Esophagus (tissue), 2 donors: ENCODE measurements around the gene B4GALT1. TPM values are rescaled to one million over a fixed set of nuclear protein-coding genes. Genes with fewer than 3 reads are reported as not detected.
"Not testable (repeated sequence)": the region's sequence is repeated elsewhere in the genome, so short reads cannot be mapped to it uniquely, and the experiment has no call there.

Experiments used
- H3K27ac ChIP-seq, 2 donors: one replicate each; pipeline ENCODE4 v1.5.1; 2013; ENCODE audit warnings: low read depth in 2 of 2, mild to moderate bottlenecking in 2 of 2, inconsistent platforms in 1 of 2, low read length in 1 of 2, moderate library complexity in 1 of 2
- H3K27me3 ChIP-seq, 2 donors: one replicate each; pipeline ENCODE4 v1.6.1; 2013; ENCODE audit warnings: low read length in 2 of 2, control low read depth in 1 of 2, mild to moderate bottlenecking in 1 of 2; ENCODE audit not compliant: insufficient read depth in 2 of 2, control insufficient read depth in 1 of 2
- H3K36me3 ChIP-seq, 2 donors: one replicate each; pipeline ENCODE4 v1.6.1; 2013; ENCODE audit warnings: low read length in 1 of 2; ENCODE audit not compliant: control insufficient read depth in 2 of 2, insufficient read depth in 2 of 2
- H3K4me1 ChIP-seq, 2 donors: one replicate each; pipeline ENCODE4 v1.6.1; 2013; ENCODE audit warnings: low read length in 1 of 2; ENCODE audit not compliant: control insufficient read depth in 2 of 2, insufficient read depth in 2 of 2
- H3K4me3 ChIP-seq, 2 donors: one replicate each; pipeline ENCODE4 v1.5.1; 2013; ENCODE audit warnings: low read length in 2 of 2, mild to moderate bottlenecking in 2 of 2, low read depth in 1 of 2, moderate library complexity in 1 of 2
- H3K9me3 ChIP-seq, 2 donors: one replicate each; pipeline ENCODE4 v1.6.1; 2013; ENCODE audit warnings: mild to moderate bottlenecking in 2 of 2, low read depth in 1 of 2, low read length in 1 of 2, moderate library complexity in 1 of 2; ENCODE audit not compliant: control insufficient read depth in 2 of 2, insufficient read depth in 1 of 2
- WGBS, 2 donors: extraction: QIAGEN DNeasy Blood & Tissue Kit; methylation state at CpG; one replicate each; pipeline ENCODE4 v1.1.7; 2013; 5-methylcytosine and 5-hydroxymethylcytosine counted together
- polyA plus RNA-seq, 2 donors: library from polyadenylated mRNA; stranded (reverse); fragments of 200-250 nt; gene quantifications; one replicate each; pipeline ENCODE4 v1.2.3, GENCODE V29; 2013
- donor health status: healthy with polysubstance abuse.
- donor health status: Bipolar disorder and iron deficiency.

B4GALT1 gene
- polyA plus RNA-seq, 2 donors = 26.0 to 29.2 TPM

DNA sequence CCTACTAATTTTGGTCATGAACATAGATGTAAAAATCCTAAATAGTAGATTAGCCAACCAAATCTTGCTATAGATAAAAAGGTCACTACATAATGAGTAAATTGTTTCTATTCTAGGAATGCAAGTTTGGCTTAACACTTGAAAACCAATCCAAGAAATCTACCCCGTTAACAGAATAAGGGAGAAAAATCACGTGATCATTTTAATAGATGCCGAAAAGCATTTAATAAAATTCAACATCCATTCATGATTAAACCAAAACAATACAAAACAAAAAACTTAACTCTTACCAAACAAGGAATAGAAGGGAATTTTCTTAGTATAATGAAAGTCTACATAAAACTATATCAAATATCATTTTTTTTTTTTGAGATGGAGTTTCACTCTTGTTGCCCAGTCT lies 69.9 kb downstream of the B4GALT1 start:
- Histone ChIP-seq H3K36me3 (no peaks in the 10 kb centered on the region), H3K4me3 (no peak overlapping the region), H3K9me3 (no peaks in the 10 kb centered on the region), H3K4me1 (peaks cover 0 to 3% of the 10 kb centered on the region in 2 donors), H3K27me3 (no peaks in the 10 kb centered on the region), H3K27ac (no peak overlapping the region)
- WGBS, 2 donors = 76 to 77% methylated on average over 3 of the region's 3 CpGs

DNA sequence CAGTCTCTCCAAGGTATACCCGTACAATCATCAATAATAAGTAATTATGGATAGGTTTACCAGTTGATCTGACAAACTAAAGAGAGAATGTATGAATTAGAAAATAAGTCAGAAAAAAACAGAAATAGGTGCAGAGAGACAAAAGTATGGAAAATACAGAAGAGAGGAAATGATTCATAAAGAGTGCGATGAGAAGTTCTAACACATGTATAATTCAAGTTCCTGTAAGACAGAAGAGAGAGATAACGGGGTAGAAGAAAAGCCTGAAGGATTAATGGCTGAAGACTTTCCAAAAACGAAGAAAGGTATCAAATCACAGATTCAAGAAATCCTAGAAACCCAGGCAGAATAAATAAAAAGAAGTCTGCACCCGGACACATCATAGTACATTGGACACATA lies 74.5 kb downstream of the B4GALT1 start:
- no peak overlapping the region for H3K27ac ChIP-seq
- H3K9me3 ChIP-seq = no peaks in the 10 kb centered on the region
- no peaks in the 10 kb centered on the region for H3K4me1 ChIP-seq
- no peak overlapping the region for H3K4me3 ChIP-seq
- 69 to 77% methylated on average over 5 of the region's 5 CpGs for WGBS, 2 donors
- H3K27me3 ChIP-seq = no peaks in the 10 kb centered on the region
- no peaks in the 10 kb centered on the region for H3K36me3 ChIP-seq

DNA sequence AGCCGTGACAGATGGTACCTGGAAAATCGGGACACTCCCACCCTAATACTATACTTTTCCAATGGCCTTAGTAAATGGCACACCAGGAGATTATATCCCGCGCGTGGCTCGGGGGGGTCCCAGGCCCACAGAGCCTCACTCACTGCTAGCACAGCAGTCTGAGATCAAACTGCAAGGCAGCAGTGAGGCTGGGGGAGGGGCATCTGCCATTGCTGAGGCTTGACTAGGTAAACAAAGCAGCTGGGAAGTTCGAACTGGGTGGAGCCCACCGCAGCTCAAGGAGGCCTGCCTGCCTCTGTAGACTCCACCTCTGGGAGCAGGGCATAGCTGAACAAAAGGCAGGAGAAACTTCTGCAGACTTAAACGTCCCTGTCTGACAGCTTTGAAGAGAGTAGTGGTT lies 81.5 kb downstream of the B4GALT1 start:
- not testable (repeated sequence) for H3K27me3 ChIP-seq, H3K9me3 ChIP-seq, H3K36me3 ChIP-seq, H3K27ac ChIP-seq, H3K4me1 ChIP-seq, H3K4me3 ChIP-seq
- 77 to 81% methylated on average over 9 of the region's 9 CpGs for WGBS, 2 donors

DNA sequence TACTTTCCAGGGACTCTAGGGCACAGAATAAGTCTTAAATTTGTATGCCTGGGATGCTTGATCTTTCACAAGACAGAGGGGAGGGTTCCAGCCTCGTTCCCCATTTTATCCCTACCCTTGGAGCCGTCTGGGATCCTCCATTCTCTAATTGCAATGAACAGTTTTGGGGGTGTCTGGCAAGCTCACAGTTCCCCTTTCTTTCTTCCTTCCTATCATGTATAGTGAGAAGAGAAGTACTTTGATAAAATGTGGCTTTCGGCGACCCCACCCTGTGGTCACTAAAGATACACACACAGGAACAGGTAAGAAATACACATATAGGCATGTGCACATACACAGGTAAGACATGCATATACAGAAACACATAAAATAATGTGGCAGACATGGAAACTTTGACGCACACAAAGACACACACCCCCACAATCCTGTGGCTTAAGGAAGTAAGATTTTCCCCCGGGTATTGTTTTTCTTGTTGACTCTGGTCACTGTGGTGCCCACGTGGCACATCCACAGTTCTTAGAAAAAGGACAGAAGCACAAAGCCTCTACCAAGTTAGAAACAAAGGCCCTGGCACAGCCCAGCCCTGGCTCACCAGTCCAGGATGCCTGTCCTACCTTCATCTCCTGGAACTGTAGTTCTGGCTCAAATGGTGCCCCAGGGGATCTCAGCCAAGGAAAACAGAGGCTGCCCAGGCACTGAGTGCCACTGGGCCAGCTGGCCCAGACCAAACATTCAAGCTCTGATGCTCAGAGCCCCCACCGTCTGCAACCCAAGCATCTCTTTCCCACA lies 84.4 kb downstream of the B4GALT1 start:
- Histone ChIP-seq H3K27me3 (no peaks in the 10 kb centered on the region), H3K9me3 (no peaks in the 10 kb centered on the region), H3K36me3 (no peaks in the 10 kb centered on the region), H3K27ac (no peak overlapping the region), H3K4me3 (no peak overlapping the region), H3K4me1 (no peaks in the 10 kb centered on the region)
- WGBS, 2 donors = 56 to 62% methylated on average over 8 of the region's 8 CpGs

DNA sequence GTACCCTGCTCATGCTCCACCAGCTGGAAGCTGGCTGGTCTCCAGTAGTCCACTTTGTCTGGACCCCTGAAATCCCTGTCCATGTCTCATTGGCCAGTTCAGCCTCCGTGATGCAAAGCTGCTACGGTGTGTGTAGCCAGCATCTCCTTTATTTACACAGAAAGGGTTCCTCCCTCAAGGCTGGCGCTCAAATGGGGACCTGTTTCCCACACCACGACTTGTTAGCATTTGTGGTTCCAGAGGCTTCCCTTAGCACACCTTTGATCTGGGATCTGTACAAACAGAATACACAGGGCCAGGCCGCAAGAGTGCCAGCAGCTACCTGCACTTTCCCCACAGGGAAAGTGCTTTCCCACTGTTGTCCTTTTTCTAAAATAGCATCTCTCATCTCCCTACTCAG lies 85.0 kb downstream of the B4GALT1 start:
- Histone ChIP-seq H3K4me3 (no peak overlapping the region), H3K27ac (no peak overlapping the region), H3K27me3 (no peaks in the 10 kb centered on the region), H3K9me3 (no peaks in the 10 kb centered on the region), H3K4me1 (no peaks in the 10 kb centered on the region), H3K36me3 (no peaks in the 10 kb centered on the region)
- 39 to 56% methylated on average over 5 of the region's 5 CpGs for WGBS, 2 donors

DNA sequence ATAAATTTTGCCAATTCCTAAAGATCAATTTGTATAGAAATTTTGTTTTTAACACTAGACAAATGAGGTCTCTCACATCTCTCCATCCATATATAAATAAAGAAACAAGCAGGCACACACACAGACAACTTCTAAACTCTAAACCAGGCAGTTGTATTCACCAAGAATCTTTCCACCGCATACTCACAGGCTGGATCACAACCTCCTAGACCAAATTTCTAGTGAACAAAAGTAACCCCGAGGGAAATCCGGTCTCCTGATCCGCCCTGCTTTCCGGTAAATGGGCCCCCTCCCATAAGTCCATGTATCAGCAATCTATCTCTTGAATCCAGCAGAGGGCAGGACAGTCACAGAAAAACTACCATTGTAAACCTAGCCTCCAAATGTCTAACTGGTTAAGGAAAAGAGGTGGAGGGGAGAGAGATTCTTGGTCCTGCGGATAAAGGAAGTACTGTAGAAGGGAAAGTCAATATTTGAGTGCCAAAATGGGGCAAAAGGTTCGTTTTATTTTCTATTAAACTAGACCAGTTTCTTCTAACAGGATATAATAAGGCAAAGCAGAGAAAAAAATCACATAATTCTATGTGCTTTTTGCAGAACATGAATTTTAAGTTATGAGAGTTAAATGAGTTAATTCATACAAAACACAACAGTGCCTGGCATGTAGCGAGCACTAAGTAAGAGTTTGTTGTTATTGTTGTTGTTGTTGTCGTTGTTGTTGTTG lies 85.8 kb downstream of the B4GALT1 start:
- H3K9me3 ChIP-seq = no peaks in the 10 kb centered on the region
- no peaks in the 10 kb centered on the region for H3K4me1 ChIP-seq
- H3K27me3 ChIP-seq = no peaks in the 10 kb centered on the region
- peak overlapping the region; percentile 52 to 75 for H3K27ac ChIP-seq
- 13% methylated on average over 9 of the region's 9 CpGs for WGBS, 2 donors
- no peaks in the 10 kb centered on the region for H3K36me3 ChIP-seq
- no peak overlapping the region for H3K4me3 ChIP-seq

DNA sequence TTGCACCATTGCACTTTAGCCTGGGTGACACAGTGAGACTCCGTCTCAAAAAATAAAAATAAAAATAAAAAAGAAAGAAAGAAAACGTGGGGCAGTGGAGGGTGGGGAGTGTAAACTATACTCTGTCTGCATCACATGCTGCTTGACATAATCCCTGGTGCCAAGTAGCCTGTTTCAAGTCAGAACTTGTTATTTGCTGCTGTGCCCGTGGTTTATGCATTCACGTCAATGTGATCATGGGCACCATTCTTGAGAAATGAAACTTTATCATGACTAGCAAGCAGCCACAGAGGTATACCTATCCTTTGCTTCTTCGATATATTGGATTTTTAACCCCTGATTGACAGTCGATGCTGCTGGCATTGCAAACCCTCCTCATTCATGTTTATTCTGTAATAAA lies 86.6 kb downstream of the B4GALT1 start:
- H3K36me3 ChIP-seq = no peaks in the 10 kb centered on the region
- H3K27ac ChIP-seq = peak overlapping the region; percentile 39 to 52
- H3K27me3 ChIP-seq = no peaks in the 10 kb centered on the region
- H3K4me3 ChIP-seq = no peak overlapping the region
- no peaks in the 10 kb centered on the region for H3K4me1 ChIP-seq
- H3K9me3 ChIP-seq = no peaks in the 10 kb centered on the region
- WGBS, 2 donors = 42 to 53% methylated on average over 6 of the region's 6 CpGs

DNA sequence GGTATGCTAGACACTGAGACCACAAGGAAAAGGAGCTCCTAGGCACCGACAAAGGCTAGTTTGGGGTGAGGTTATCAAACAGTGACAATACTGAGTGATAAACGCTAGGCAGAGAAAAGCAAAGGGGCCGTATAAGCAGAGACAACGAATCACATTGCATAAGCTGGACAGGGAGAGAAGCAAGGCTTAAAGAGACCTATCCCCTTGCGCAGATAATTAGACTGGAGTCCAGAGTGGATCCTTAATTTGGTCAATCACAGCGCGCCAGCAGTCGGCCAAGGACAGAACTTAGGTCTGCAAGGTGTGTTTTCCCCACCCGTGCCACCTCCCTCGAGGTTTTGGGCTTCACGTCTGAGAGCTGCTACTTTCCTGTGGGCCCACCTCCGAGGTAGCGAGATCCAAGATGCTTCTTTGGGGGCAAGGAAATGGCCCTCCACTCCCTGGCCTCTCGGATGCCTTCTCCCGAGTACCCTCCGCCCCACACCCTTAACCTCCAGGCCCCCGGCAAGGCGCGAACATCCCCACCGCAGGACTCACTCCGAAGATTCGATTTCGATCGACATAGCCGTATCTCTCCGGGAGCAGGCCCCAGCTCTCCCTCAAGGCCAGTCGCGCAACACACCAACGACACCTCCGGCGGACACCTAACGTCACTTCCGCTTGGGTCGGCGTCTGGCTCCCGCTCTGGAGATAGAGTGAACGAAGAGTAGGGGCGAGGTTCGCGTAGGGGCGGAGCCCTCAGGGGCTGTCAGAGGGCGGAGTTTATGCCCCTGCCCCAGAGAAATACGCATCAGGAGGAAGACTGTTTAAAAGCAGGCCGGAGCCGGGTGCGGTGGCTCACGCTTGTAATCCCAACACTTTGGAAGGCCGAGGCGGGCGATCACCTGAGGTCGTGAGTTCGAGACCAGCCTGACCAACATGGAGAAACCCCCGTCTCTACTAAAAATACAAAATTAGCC lies 90.8 kb downstream of the B4GALT1 start, which contains the start of gene SMU1:
TSS of gene SMU1 (minus strand) at position 629 of the 959 bp plus-strand sequence. CDS start at position 563, 66 bp downstream.
- Histone ChIP-seq H3K4me3 (peak within 1 kb of the TSS; percentile 92), H3K27ac (peak within 1 kb of the TSS; percentile 97 to 99), H3K36me3 (peaks cover 6 to 8% of the 10 kb centered on the region in 2 donors), H3K4me1 (no peaks in the 10 kb centered on the region), H3K9me3 (no peaks in the 10 kb centered on the region), H3K27me3 (no peaks in the 10 kb centered on the region)
- 0 to 1% methylated on average over 52 to 53 of the region's 53 CpGs for WGBS, 2 donors

DNA sequence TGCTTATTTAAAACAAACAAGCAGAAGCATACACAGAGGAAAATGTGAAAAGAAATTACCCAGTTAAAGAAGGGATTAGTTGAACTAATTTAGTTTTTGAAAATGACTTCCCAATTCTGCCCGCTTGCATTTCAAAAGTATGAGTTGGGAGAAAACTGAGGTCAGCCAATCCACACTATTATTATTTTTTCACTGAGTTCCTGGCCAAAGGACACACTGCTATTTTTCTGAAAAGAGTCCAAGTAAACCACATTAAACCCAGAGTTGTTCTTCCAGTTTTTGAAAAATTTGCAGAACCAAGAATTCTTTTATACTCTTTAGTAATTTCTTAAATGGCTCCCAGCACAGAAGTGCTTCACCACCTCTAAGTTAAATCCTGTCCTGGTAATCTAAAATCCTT lies 98.1 kb downstream of the B4GALT1 start:
- Histone ChIP-seq H3K27me3 (no peaks in the 10 kb centered on the region), H3K27ac (no peak overlapping the region), H3K4me3 (no peak overlapping the region), H3K36me3 (peaks cover 15% of the 10 kb centered on the region in 2 donors), H3K4me1 (peaks cover 0 to 3% of the 10 kb centered on the region in 2 donors), H3K9me3 (no peaks in the 10 kb centered on the region)
- WGBS, 2 donors = 59 to 80% methylated on average over 1 of the region's 1 CpG
